GM20431 (cell line): Measurements from ENCODE around the gene PON1.

Experiments
- in situ Hi-C: fragments of 300-500 bp; cut with MseI, MboI; formaldehyde crosslinking; loops from one replicate; pipeline ENCODE4 v1.15.0; 2020; ENCODE audit warnings: low sequenced_read_pairs; ENCODE audit not compliant: unreplicated experiment

PON1 gene

DNA sequence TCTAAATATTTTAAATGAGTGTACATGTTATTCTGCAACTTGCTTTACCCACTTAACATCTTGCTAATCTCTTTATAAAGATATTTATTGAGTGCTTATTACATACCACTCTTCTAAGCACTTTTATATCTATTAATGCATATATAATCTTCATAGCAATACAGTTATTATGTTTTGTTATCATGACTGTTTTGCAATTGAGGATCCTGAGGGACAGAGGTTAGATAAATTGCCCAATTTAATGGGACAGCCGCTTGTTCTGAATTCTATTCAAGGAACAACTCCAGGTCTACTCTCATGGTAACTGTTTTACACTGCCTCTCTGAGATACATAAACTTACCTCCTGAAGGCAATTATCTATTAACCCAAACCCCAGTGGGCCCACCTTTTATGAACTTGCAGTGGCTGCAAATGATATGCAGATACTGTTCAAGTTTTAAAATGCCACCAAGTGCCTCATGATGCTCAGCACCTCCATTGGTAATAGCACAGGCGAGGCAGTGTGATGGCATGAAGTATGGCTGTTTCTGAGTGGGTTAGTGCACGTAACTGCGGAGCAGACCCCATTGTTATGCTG, 60.5 kb downstream of the PON1 start:
- in situ Hi-C loops: no loop called here

DNA sequence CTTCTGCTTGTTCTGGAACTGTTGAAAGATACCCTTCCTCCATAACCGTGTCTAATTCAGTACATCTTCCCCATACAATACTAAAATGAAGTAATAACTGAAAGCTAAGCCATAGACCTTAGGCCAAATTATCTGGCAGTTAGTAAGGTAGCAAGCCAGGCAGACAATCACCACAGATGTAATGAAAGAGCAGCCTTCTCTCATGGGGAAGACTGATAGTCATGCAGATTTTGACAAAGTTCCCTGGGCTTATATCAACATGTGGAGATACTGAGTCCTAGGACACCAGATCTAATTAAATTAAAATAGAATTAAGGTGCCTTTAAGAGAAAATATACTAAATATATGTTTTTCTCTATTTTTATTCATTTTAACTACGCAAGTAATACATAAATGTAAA, 61.5 kb downstream of the PON1 start:
- in situ Hi-C loops: no loop called here

- in situ Hi-C loops: no loop called here
Observed at GRCh38 chr7:95261895-95262415, 62.4 kb downstream of the PON1 start.

- in situ Hi-C loops: no loop called here
Observed at GRCh38 chr7:95255691-95256090, 68.6 kb downstream of the PON1 start.

- in situ Hi-C loops: no loop called here
Observed at GRCh38 chr7:95253986-95254385, 70.3 kb downstream of the PON1 start.

DNA sequence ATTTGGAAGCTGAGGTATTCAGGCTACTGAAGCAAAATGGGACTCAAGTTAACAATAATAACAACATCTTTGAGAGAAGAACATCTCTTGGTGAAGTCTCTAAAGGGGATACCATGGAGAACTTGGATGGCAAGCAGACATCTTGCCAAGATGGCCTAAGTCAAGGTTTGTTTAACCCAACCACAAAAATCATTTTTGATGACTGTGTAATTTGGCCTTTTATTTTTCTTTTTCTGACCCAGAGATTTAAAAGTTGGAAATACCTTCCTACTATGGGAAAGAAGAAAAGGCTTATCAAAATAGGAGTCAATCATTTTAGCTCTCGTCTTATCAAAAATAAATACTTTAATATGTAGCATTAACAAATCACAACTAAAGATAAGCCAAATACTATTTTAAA, 72.4 kb downstream of the PON1 start:
- in situ Hi-C loops: no loop called here

- in situ Hi-C loops: no loop called here
Observed at GRCh38 chr7:95250571-95250970, 73.8 kb downstream of the PON1 start.
